Stimulated activated naive CD8-positive, alpha-beta T cell treated with anti-CD3 and anti-CD28 coated beads, Interleukin-15, Interleukin-2, amounts not matched to agents 100 ng/mL and 50 ng/mL, for 24 hours (primary cell): ENCODE data around the gene ALKBH4.
A peak's percentile ranks its signal among the peaks of the same experiment; 100 is the strongest.

ENCODE experiments used
- H3K27ac Mint-ChIP-seq: one replicate; pipeline ENCODE4 v1.8.0; 2021; ENCODE audit warnings: mild to moderate bottlenecking, mixed read lengths
- H3K27me3 Mint-ChIP-seq: one replicate; pipeline ENCODE4 v1.8.0; 2021; ENCODE audit warnings: mixed read lengths
- H3K36me3 Mint-ChIP-seq: one replicate; pipeline ENCODE4 v1.8.0; 2021; ENCODE audit warnings: low read depth, mixed read lengths
- H3K4me1 Mint-ChIP-seq: one replicate; pipeline ENCODE4 v1.8.0; 2021; ENCODE audit warnings: low read depth, mixed read lengths
- H3K4me3 Mint-ChIP-seq: one replicate; pipeline ENCODE4 v1.8.0; 2021; ENCODE audit warnings: mild to moderate bottlenecking, mixed read lengths
- H3K9me3 Mint-ChIP-seq: one replicate; pipeline ENCODE4 v1.8.0; 2021; ENCODE audit warnings: mixed read lengths

Gene ALKBH4

GRCh38 chr7:102451371-102452054, 13.2 kb downstream of the ALKBH4 start:
- peaks cover 10% of the 10 kb centered on the region for H3K36me3 Mint-ChIP-seq
- no peaks in the 10 kb centered on the region for H3K9me3 Mint-ChIP-seq
- H3K4me3 Mint-ChIP-seq, result no peak overlapping the region
- peaks cover 4% of the 10 kb centered on the region for H3K4me1 Mint-ChIP-seq
- no peaks in the 10 kb centered on the region for H3K27me3 Mint-ChIP-seq
- no peak overlapping the region for H3K27ac Mint-ChIP-seq

- Mint-ChIP-seq H3K36me3 (peaks cover 18% of the 10 kb centered on the region), H3K4me3 (no peak overlapping the region), H3K27ac (no peak overlapping the region), H3K9me3 (no peaks in the 10 kb centered on the region), H3K27me3 (no peaks in the 10 kb centered on the region), H3K4me1 (peaks cover 4% of the 10 kb centered on the region)
These were observed 14.4 kb downstream of the ALKBH4 start for GRCh38 chr7:102450242-102450641.

GRCh38 chr7:102449136-102449535, 15.5 kb downstream of the ALKBH4 start:
- Mint-ChIP-seq H3K27ac (no peak overlapping the region), H3K4me3 (no peak overlapping the region), H3K9me3 (no peaks in the 10 kb centered on the region), H3K36me3 (peaks cover 18% of the 10 kb centered on the region), H3K27me3 (no peaks in the 10 kb centered on the region), H3K4me1 (peaks cover 9% of the 10 kb centered on the region)

GRCh38 chr7:102447311-102447710, 17.4 kb downstream of the ALKBH4 start:
- H3K36me3 Mint-ChIP-seq, result peaks cover 18% of the 10 kb centered on the region
- no peaks in the 10 kb centered on the region for H3K27me3 Mint-ChIP-seq
- H3K4me1 Mint-ChIP-seq, result peaks cover 14% of the 10 kb centered on the region
- no peak overlapping the region for H3K27ac Mint-ChIP-seq
- H3K4me3 Mint-ChIP-seq, result no peak overlapping the region
- no peaks in the 10 kb centered on the region for H3K9me3 Mint-ChIP-seq

GRCh38 chr7:102446387-102447156, 18.1 kb downstream of the ALKBH4 start:
- H3K36me3 Mint-ChIP-seq, result peaks cover 25% of the 10 kb centered on the region
- H3K4me3 Mint-ChIP-seq, result no peak overlapping the region
- H3K9me3 Mint-ChIP-seq, result no peaks in the 10 kb centered on the region
- no peaks in the 10 kb centered on the region for H3K27me3 Mint-ChIP-seq
- no peak overlapping the region for H3K27ac Mint-ChIP-seq
- H3K4me1 Mint-ChIP-seq, result peaks cover 17% of the 10 kb centered on the region

- no peaks in the 10 kb centered on the region for H3K9me3 Mint-ChIP-seq
- H3K36me3 Mint-ChIP-seq, result peaks cover 27% of the 10 kb centered on the region
- H3K4me3 Mint-ChIP-seq, result no peak overlapping the region
- no peak overlapping the region for H3K27ac Mint-ChIP-seq
- H3K4me1 Mint-ChIP-seq, result peaks cover 18% of the 10 kb centered on the region
- H3K27me3 Mint-ChIP-seq, result no peaks in the 10 kb centered on the region
These were observed 19.0 kb downstream of the ALKBH4 start for GRCh38 chr7:102445674-102446071.

- Mint-ChIP-seq H3K9me3 (no peaks in the 10 kb centered on the region), H3K27ac (peak overlapping the region; percentile 47), H3K4me3 (no peak overlapping the region), H3K36me3 (peaks cover 27% of the 10 kb centered on the region), H3K4me1 (peaks cover 14% of the 10 kb centered on the region), H3K27me3 (no peaks in the 10 kb centered on the region)
These were observed 19.5 kb downstream of the ALKBH4 start for GRCh38 chr7:102444961-102445673.

- Mint-ChIP-seq H3K4me1 (peaks cover 27% of the 10 kb centered on the region), H3K27me3 (no peaks in the 10 kb centered on the region), H3K36me3 (peaks cover 31% of the 10 kb centered on the region), H3K27ac (no peak overlapping the region), H3K4me3 (no peak overlapping the region), H3K9me3 (no peaks in the 10 kb centered on the region)
These were observed 24.5 kb downstream of the ALKBH4 start for GRCh38 chr7:102439963-102440795.

- H3K4me1 Mint-ChIP-seq, result peaks cover 44% of the 10 kb centered on the region
- peaks cover 22% of the 10 kb centered on the region for H3K36me3 Mint-ChIP-seq
- H3K4me3 Mint-ChIP-seq, result no peak overlapping the region
- H3K27me3 Mint-ChIP-seq, result no peaks in the 10 kb centered on the region
- H3K27ac Mint-ChIP-seq, result peak overlapping the region; percentile 72
- no peaks in the 10 kb centered on the region for H3K9me3 Mint-ChIP-seq
These were observed 28.5 kb downstream of the ALKBH4 start for GRCh38 chr7:102436118-102436517.

GRCh38 chr7:102434039-102434486, 30.6 kb downstream of the ALKBH4 start:
- H3K27me3 Mint-ChIP-seq, result no peaks in the 10 kb centered on the region
- H3K9me3 Mint-ChIP-seq, result no peaks in the 10 kb centered on the region
- peak overlapping the region; percentile 91 for H3K27ac Mint-ChIP-seq
- peaks cover 18% of the 10 kb centered on the region for H3K36me3 Mint-ChIP-seq
- H3K4me3 Mint-ChIP-seq, result peak overlapping the region; percentile 91
- H3K4me1 Mint-ChIP-seq, result peaks cover 61% of the 10 kb centered on the region

GRCh38 chr7:102433219-102434038, 31.2 kb downstream of the ALKBH4 start, which contains the start of gene ORAI2:
TSS of gene ORAI2 (plus strand) at chr7:102433575. CDS start at chr7:102438957, 5,382 bp downstream.
- Mint-ChIP-seq H3K4me1 (peaks cover 63% of the 10 kb centered on the region), H3K27me3 (no peaks in the 10 kb centered on the region), H3K36me3 (peaks cover 17% of the 10 kb centered on the region), H3K4me3 (peak within 1 kb of the TSS; percentile 91), H3K9me3 (no peaks in the 10 kb centered on the region), H3K27ac (peak within 1 kb of the TSS; percentile 91)

GRCh38 chr7:102432442-102433218, 32.0 kb downstream of the ALKBH4 start:
- Mint-ChIP-seq H3K4me1 (peaks cover 71% of the 10 kb centered on the region), H3K9me3 (no peaks in the 10 kb centered on the region), H3K4me3 (peak overlapping the region; percentile 68), H3K27ac (peak overlapping the region; percentile 90), H3K36me3 (peaks cover 17% of the 10 kb centered on the region), H3K27me3 (no peaks in the 10 kb centered on the region)
